B cell (primary cell): Measurements from ENCODE around the gene CRYGB. TPM values are rescaled to one million over a fixed set of nuclear protein-coding genes. Genes with fewer than 3 reads are reported as not detected.
"Not testable (repeated sequence)": the region's sequence is repeated elsewhere in the genome, so short reads cannot be mapped to it uniquely, and the experiment has no call there.

Source experiments
- ATAC-seq: fragments of 200-7000 bp; cut with Tn5 transposase; one replicate; pipeline ENCODE4 v1.10.0; 2021; ENCODE audit warnings: low read depth, mild to moderate bottlenecking, moderate number of reproducible peaks, moderate library complexity
- CTCF ChIA-PET: fragments of 350-600 bp; sonication (Branson Sonifier 250); formaldehyde crosslinking; loops from one replicate; lab custom pipeline; 2021; ENCODE audit warnings: antibody characterized with exemption, inconsistent platforms; lab: Charles Lee
- POLR2A ChIA-PET: fragments of 350-600 bp; sonication (Branson Sonifier 250); formaldehyde crosslinking; loops from one replicate; lab custom pipeline; 2021; ENCODE audit warnings: antibody characterized with exemption; lab: Charles Lee
- DNase-seq: peaks from one replicate; pipeline ENCODE4 v3.0.0; 2013
- H2AFZ ChIP-seq: 2 replicates; pipeline ENCODE4 v1.6.1; 2012; ENCODE audit warnings: mild to moderate bottlenecking, low read depth, low read length; ENCODE audit not compliant: insufficient read depth, poor library complexity, severe bottlenecking
- H3K27ac ChIP-seq, 2 donors: 1 replicate in 1 of 2; 2 replicates in 1 of 2; pipeline ENCODE4 v1.5.1; 2012 to 2013; ENCODE audit warnings: low read length in 2 of 2, mild to moderate bottlenecking in 2 of 2, moderate library complexity in 1 of 2
- H3K27me3 ChIP-seq, 4 experiments: fragments of 200-600 bp in 1 of 4; sonication (generic) in 1 of 4; replicated peaks in 1 of 4; 1 replicate in 2 of 4; 2 replicates in 2 of 4; pipeline versions ENCODE4 v1.6.1 to v1.7.0; 2013 to 2016; ENCODE audit warnings: low read length in 3 of 4, mild to moderate bottlenecking in 2 of 4, mixed read lengths in 1 of 4, moderate library complexity in 1 of 4; ENCODE audit not compliant: insufficient read depth in 4 of 4, control insufficient read depth in 3 of 4; ENCODE audit errors: control extremely low read depth in 1 of 4
- H3K36me3 ChIP-seq, 2 experiments: replicated peaks in 1 of 2; 1 replicate in 1 of 2; 2 replicates in 1 of 2; pipeline versions ENCODE4 v1.6.1 to v1.7.1; 2013; ENCODE audit warnings: low read length in 1 of 2; ENCODE audit not compliant: insufficient read depth in 2 of 2, control insufficient read depth in 1 of 2; ENCODE audit errors: control extremely low read depth in 1 of 2, extremely low read depth in 1 of 2
- H3K4me1 ChIP-seq, 2 donors: fragments of 200-600 bp in 1 of 2; sonication (generic) in 1 of 2; 1 replicate in 1 of 2; 2 replicates in 1 of 2; pipeline versions ENCODE4 v1.5.1 to v1.6.1; 2013 to 2017; ENCODE audit warnings: low read length in 2 of 2; ENCODE audit not compliant: control insufficient read depth in 2 of 2, insufficient read depth in 2 of 2
- H3K4me2 ChIP-seq: replicated peaks from 2 replicates; pipeline ENCODE3; 2012; ENCODE audit warnings: mild to moderate bottlenecking, low read depth, low read length; ENCODE audit not compliant: poor library complexity, severe bottlenecking
- H3K4me3 ChIP-seq, 5 experiments: fragments of 200-600 bp in 1 of 5; sonication (generic) in 1 of 5; 1 replicate in 3 of 5; 2 replicates in 2 of 5; pipeline versions ENCODE4 v1.5.1 to v1.7.0; 2011 to 2016; ENCODE audit warnings: low read length in 4 of 5, mild to moderate bottlenecking in 4 of 5, low read depth in 2 of 5, control low read depth in 1 of 5, moderate library complexity in 1 of 5; ENCODE audit not compliant: insufficient read depth in 1 of 5; ENCODE audit errors: control extremely low read depth in 1 of 5, extremely low read depth in 1 of 5
- H3K79me2 ChIP-seq: fragments of 200-600 bp; sonication (generic); one replicate; pipeline ENCODE4 v1.6.0; 2016; ENCODE audit warnings: low read length; ENCODE audit not compliant: control insufficient read depth, insufficient read depth
- H3K9ac ChIP-seq: fragments of 200-600 bp; sonication (generic); 2 replicates; pipeline ENCODE4 v1.6.1; 2017; ENCODE audit warnings: mild to moderate bottlenecking, low read length, moderate library complexity
- H3K9me3 ChIP-seq, 3 donors: one replicate each; pipeline versions ENCODE4 v1.6.1 to v1.7.1; 2013; ENCODE audit warnings: low read length in 2 of 3; ENCODE audit not compliant: control insufficient read depth in 2 of 3, insufficient read depth in 1 of 3; ENCODE audit errors: control extremely low read depth in 1 of 3
- H4K20me1 ChIP-seq: 2 replicates; pipeline ENCODE4 v1.6.0; 2012; ENCODE audit warnings: mild to moderate bottlenecking, low read length; ENCODE audit not compliant: insufficient read depth, control insufficient read depth, poor library complexity, severe bottlenecking
- H3K27ac Mint-ChIP-seq: one replicate; pipeline ENCODE4 v1.8.0; 2021; ENCODE audit warnings: mixed read lengths
- H3K27me3 Mint-ChIP-seq: one replicate; pipeline ENCODE4 v1.8.0; 2021; ENCODE audit warnings: mixed read lengths
- H3K4me1 Mint-ChIP-seq: one replicate; pipeline ENCODE4 v1.8.0; 2021; ENCODE audit warnings: mixed read lengths
- H3K4me3 Mint-ChIP-seq: one replicate; pipeline ENCODE4 v1.8.0; 2021; ENCODE audit warnings: mixed read lengths
- H3K9me3 Mint-ChIP-seq: one replicate; pipeline ENCODE4 v1.8.0; 2022; ENCODE audit warnings: mixed read lengths; ENCODE audit not compliant: insufficient read depth
- EZH2 ChIP-seq: IDR thresholded peaks from 2 replicates; pipeline ENCODE4 v1.6.1; 2012; ENCODE audit warnings: borderline replicate concordance, low read depth, mild to moderate bottlenecking, moderate library complexity, low read length; ENCODE audit not compliant: insufficient read depth, poor library complexity, severe bottlenecking
- WGBS: methylation state at CpG from one replicate; pipeline ENCODE4 v1.1.5; 2013; ENCODE audit warnings: missing lambda C conversion rate; ENCODE audit not compliant: insufficient coverage; 5-methylcytosine and 5-hydroxymethylcytosine counted together
- intact Hi-C: fragments of 100-400 bp; cut with micrococcal nuclease; formaldehyde crosslinking; loops from one replicate; pipeline ENCODE4 v1.10.0; 2022
- polyA plus RNA-seq: library from polyadenylated mRNA; depleted of rRNA; stranded (reverse); fragments of >200 nt; gene quantifications from 2 replicates; pipeline ENCODE4 v1.2.3, GENCODE V29; 2012
- total RNA-seq, 2 donors: library from RNA; stranded (reverse); fragments of 120-200 nt in 1 of 2; gene quantifications; 1 replicate in 1 of 2; 2 replicates in 1 of 2; pipeline versions ENCODE4 v1.2.3 to v1.2.4, GENCODE V29; 2013 to 2022
- TF ChIP-seq, protein P1 (sequence below): fragments of 200-600 bp; IDR thresholded peaks from one replicate; pipeline ENCODE4 v1.8.0; 2022; ENCODE audit warnings: antibody characterized with exemption, mild to moderate bottlenecking

CRYGB gene
- total and polyA plus RNA-seq, 2 donors (not counting 1 experiment from before 2014, with no cell fraction given): not detected

DNA sequence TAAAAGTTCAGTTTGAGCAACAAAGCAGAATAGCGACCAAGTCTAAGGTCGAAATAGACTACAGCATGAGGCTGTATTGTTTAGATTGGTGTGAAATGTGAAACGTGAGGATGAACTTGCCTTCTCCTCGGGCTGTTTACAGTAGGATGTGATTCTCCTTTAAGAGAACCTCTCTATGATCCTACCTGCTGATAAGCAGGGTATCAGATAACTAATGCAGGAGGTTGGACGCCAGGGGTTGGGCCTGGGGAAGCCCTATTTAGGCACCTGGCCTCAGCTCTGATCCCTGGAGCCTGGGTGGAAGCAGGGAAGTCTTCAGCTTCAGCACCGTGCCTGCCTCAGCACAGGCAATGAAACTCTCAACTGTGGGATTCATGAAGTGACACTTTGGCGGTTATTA, 33.0 kb downstream of the CRYGB start:
- no peak for ATAC-seq
- Mint-ChIP-seq H3K4me1 (no peaks in the 10 kb centered on the region), H3K9me3 (no peaks in the 10 kb centered on the region), H3K27me3 (peaks cover 9% of the 10 kb centered on the region), H3K4me3 (no peak overlapping the region), H3K27ac (no peak overlapping the region)
- Histone ChIP-seq H3K27ac (no peak overlapping the region), H3K4me2 (no peak overlapping the region), H3K27me3 (no peaks in the 10 kb centered on the region), H3K9ac (no peak overlapping the region), H3K36me3 (no peaks in the 10 kb centered on the region), H3K9me3 (no peaks in the 10 kb centered on the region), H3K4me3 (no peak overlapping the region), H2AFZ (no peak overlapping the region), H3K4me1 (no peaks in the 10 kb centered on the region), H4K20me1 (no peaks in the 10 kb centered on the region), H3K79me2 (no peaks in the 10 kb centered on the region)
- intact Hi-C loops: no loop called here
- DNase-seq: no peak
- ChIA-PET CTCF (interaction anchor here (0.5 kb wide), 1 partner anchor 141 kb away, joined by 3 read pairs; no protein-coding TSS in a partner anchor), POLR2A (no interaction called here)
- TF ChIP-seq EZH2: no peak
- TF ChIP-seq, protein P1, sequence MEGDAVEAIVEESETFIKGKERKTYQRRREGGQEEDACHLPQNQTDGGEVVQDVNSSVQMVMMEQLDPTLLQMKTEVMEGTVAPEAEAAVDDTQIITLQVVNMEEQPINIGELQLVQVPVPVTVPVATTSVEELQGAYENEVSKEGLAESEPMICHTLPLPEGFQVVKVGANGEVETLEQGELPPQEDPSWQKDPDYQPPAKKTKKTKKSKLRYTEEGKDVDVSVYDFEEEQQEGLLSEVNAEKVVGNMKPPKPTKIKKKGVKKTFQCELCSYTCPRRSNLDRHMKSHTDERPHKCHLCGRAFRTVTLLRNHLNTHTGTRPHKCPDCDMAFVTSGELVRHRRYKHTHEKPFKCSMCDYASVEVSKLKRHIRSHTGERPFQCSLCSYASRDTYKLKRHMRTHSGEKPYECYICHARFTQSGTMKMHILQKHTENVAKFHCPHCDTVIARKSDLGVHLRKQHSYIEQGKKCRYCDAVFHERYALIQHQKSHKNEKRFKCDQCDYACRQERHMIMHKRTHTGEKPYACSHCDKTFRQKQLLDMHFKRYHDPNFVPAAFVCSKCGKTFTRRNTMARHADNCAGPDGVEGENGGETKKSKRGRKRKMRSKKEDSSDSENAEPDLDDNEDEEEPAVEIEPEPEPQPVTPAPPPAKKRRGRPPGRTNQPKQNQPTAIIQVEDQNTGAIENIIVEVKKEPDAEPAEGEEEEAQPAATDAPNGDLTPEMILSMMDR: no peak
- 81% methylated on average over 4 of the region's 7 CpGs for WGBS

DNA sequence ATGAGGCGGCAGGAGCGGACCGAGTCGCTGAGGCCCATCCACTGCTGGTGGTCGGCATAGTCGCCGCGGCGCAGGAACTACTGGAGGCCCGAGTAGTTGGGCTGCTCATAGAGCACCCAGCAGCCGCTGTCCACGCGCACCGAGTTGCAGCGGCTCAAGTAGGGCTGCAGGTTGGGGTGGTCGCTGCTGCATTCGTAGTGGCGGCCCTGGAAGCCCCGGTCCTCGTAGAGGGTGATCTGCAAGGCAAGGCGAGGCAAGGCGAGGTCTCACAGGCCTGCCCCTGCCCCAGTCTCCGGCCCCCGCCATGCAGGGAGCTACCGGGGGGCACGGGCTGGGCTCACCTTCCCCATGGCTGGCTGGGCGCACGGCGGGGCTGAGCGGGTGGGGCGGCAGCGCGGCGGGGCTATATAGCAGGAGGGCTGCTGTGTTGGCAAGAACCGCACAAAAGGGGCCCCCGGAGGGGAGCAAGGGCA, 33.6 kb downstream of the CRYGB start:
- H3K9me3 ChIP-seq, H3K27me3 ChIP-seq, intact Hi-C loops, CTCF ChIA-PET, H3K4me1 ChIP-seq, ATAC-seq, H3K27ac Mint-ChIP-seq, H3K4me2 ChIP-seq, H4K20me1 ChIP-seq, H3K4me1 Mint-ChIP-seq, H3K79me2 ChIP-seq, H3K9ac ChIP-seq, H2AFZ ChIP-seq, POLR2A ChIA-PET, H3K36me3 ChIP-seq, H3K27me3 Mint-ChIP-seq, H3K4me3 ChIP-seq, H3K4me3 Mint-ChIP-seq, H3K27ac ChIP-seq, H3K9me3 Mint-ChIP-seq: not testable (repeated sequence)
- 84% methylated on average over 15 of the region's 36 CpGs for WGBS
- DNase-seq: peak; percentile 3
